SK-N-SH (cell line): ENCODE results near the gene BCL11A. TPM values are rescaled to one million over a fixed set of nuclear protein-coding genes. Genes with fewer than 3 reads are reported as not detected.

Experiments
- CTCF ChIA-PET: fragments of 300-600, 350-600 bp; formaldehyde crosslinking; extraction: SDS; loops from one replicate; lab custom pipeline; 2021; lab: Yijun Ruan, JAX
- POLR2A ChIA-PET: fragments of 350-600 bp; sonication (Branson Sonifier 250); formaldehyde crosslinking; extraction: SDS; loops from one replicate; lab custom pipeline; 2020; ENCODE audit warnings: antibody characterized with exemption, inconsistent platforms; lab: Yijun Ruan, JAX
- DNase-seq: peaks from one replicate; pipeline ENCODE4 v3.0.0; 2012
- H2AFZ ChIP-seq: fragments of 200-600 bp; sonication (generic); 2 replicates; pipeline ENCODE4 v1.8.1; 2016; ENCODE audit warnings: antibody characterized with exemption, mild to moderate bottlenecking, low read depth
- H3F3A ChIP-seq: fragments of 200-600 bp; sonication (generic); replicated peaks from 2 replicates; pipeline ENCODE3; 2016; ENCODE audit warnings: antibody characterized with exemption, mild to moderate bottlenecking; ENCODE audit not compliant: insufficient read depth
- H3K27ac ChIP-seq, 2 experiments: fragments of 200-500 bp in 1 of 2; fragments of 200-600 bp in 1 of 2; sonication (Bioruptor generic) in 1 of 2; sonication (generic), shearing (Covaris generic) in 1 of 2; 2 replicates each; pipeline versions ENCODE4 v1.5.1 to v1.6.1; 2014 to 2016; ENCODE audit warnings: low read depth in 2 of 2, inconsistent platforms in 1 of 2, low read length in 1 of 2, mild to moderate bottlenecking in 1 of 2, mixed read lengths in 1 of 2
- H3K27me3 ChIP-seq: fragments of 200-600 bp; sonication (generic), shearing (Covaris generic); 2 replicates; pipeline ENCODE4 v1.6.1; 2016; ENCODE audit warnings: mixed run types; ENCODE audit not compliant: insufficient read depth
- H3K36me3 ChIP-seq, 2 experiments: fragments of 200-500 bp in 1 of 2; fragments of 200-600 bp in 1 of 2; sonication (Bioruptor generic) in 1 of 2; sonication (generic) in 1 of 2; replicated peaks in 1 of 2; 2 replicates each; pipeline versions ENCODE3 to v1.5.1; 2014 to 2016; ENCODE audit warnings: low read length in 1 of 2, mild to moderate bottlenecking in 1 of 2; ENCODE audit not compliant: insufficient read depth in 2 of 2, control insufficient read depth in 1 of 2
- H3K4me1 ChIP-seq, 2 experiments: fragments of 200-500 bp in 1 of 2; fragments of 200-600 bp in 1 of 2; sonication (Bioruptor generic) in 1 of 2; sonication (generic), shearing (Covaris generic) in 1 of 2; 2 replicates each; pipeline versions ENCODE4 v1.5.1 to v1.6.1; 2014 to 2016; ENCODE audit warnings: low read depth in 1 of 2, low read length in 1 of 2, mixed run types in 1 of 2; ENCODE audit not compliant: insufficient read depth in 2 of 2, control insufficient read depth in 1 of 2
- H3K4me2 ChIP-seq: fragments of 200-600 bp; sonication (generic), shearing (Covaris generic); 2 replicates; pipeline ENCODE4 v1.6.1; 2017; ENCODE audit warnings: mixed run types
- H3K4me3 ChIP-seq, 2 experiments: fragments of 200-500 bp in 1 of 2; fragments of 200-600 bp in 1 of 2; sonication (Bioruptor generic) in 1 of 2; sonication (generic), shearing (Covaris generic) in 1 of 2; 2 replicates each; pipeline versions ENCODE4 v1.5.1 to v1.8.1; 2014 to 2016; ENCODE audit warnings: low read depth in 2 of 2, inconsistent platforms in 1 of 2, low read length in 1 of 2, mild to moderate bottlenecking in 1 of 2, mixed read lengths in 1 of 2, moderate library complexity in 1 of 2
- H3K79me2 ChIP-seq: fragments of 200-600 bp; sonication (generic); 2 replicates; pipeline ENCODE4 v1.8.1; 2017; ENCODE audit warnings: mild to moderate bottlenecking; ENCODE audit not compliant: insufficient read depth
- H3K9ac ChIP-seq: fragments of 200-600 bp; sonication (generic); 2 replicates; pipeline ENCODE4 v1.6.1; 2017; ENCODE audit warnings: mixed run types
- H3K9me2 ChIP-seq: fragments of 200-600 bp; sonication (generic); 2 replicates; pipeline ENCODE4 v1.6.1; 2017; ENCODE audit warnings: mixed run types
- H3K9me3 ChIP-seq: fragments of 200-600 bp; sonication (generic); 2 replicates; pipeline ENCODE4 v1.6.1; 2017; ENCODE audit warnings: mixed run types, mild to moderate bottlenecking, moderate library complexity
- H4K20me1 ChIP-seq: fragments of 200-600 bp; sonication (generic); 2 replicates; pipeline ENCODE4 v1.6.1; 2017; ENCODE audit warnings: mild to moderate bottlenecking, mixed run types; ENCODE audit not compliant: insufficient read depth
- FOXM1 ChIP-seq: IDR thresholded peaks from 2 replicates; pipeline ENCODE4 v1.4.0; 2012; ENCODE audit warnings: low read depth, mild to moderate bottlenecking
- GATA2 ChIP-seq: sonication (generic); formaldehyde crosslinking; IDR thresholded peaks from 2 replicates; pipeline ENCODE4 v1.5.0; 2020; ENCODE audit warnings: mild to moderate bottlenecking, missing genetic modification reagents
- MXI1 ChIP-seq: IDR thresholded peaks from 2 replicates; pipeline ENCODE4 v1.6.1; 2012; ENCODE audit warnings: mild to moderate bottlenecking, low read depth, low read length, improper control_type of control experiment
- RAD21 ChIP-seq: IDR thresholded peaks from 2 replicates; pipeline ENCODE4 v1.6.1; 2012; ENCODE audit warnings: mild to moderate bottlenecking, low read length
- RXRA ChIP-seq: IDR thresholded peaks from 2 replicates; pipeline ENCODE4 v1.4.0; 2012; ENCODE audit warnings: low read depth, mild to moderate bottlenecking, borderline replicate concordance
- YY1 ChIP-seq: IDR thresholded peaks from 2 replicates; pipeline ENCODE4 v1.4.0; 2012; ENCODE audit warnings: low read depth, mild to moderate bottlenecking
- WGBS: methylation state at CpG from one replicate; pipeline ENCODE4 v1.1.6; 2017; ENCODE audit warnings: low lambda C conversion rate; 5-methylcytosine and 5-hydroxymethylcytosine counted together
- polyA plus RNA-seq, 3 experiments: library from polyadenylated mRNA; depleted of rRNA; stranded (reverse); fragments of >200 nt; gene quantifications; 2 replicates each; pipeline ENCODE4 v1.2.3, GENCODE V29; 2012
- TF ChIP-seq, protein P1 (sequence below): IDR thresholded peaks from 2 replicates; pipeline ENCODE4 v1.4.0; 2012; ENCODE audit warnings: low read depth, borderline replicate concordance
- TF ChIP-seq, protein P2 (sequence below): fragments of 150-350 bp; IDR thresholded peaks from 2 replicates; pipeline ENCODE4 v1.6.1; 2017; ENCODE audit warnings: antibody characterized with exemption, low read length, low read depth, borderline replicate concordance
- TF ChIP-seq, protein P3 (sequence below): IDR thresholded peaks from 2 replicates; pipeline ENCODE4; 2012
- TF ChIP-seq, protein P4 (sequence below): IDR thresholded peaks from 2 replicates; pipeline ENCODE4 v1.6.1; 2012; ENCODE audit warnings: mild to moderate bottlenecking, low read depth, low read length, moderate library complexity

Gene BCL11A
- polyA plus RNA-seq, 1 of the 3 experiments (the other 2 are of a cell fraction): 1.9 TPM

DNA sequence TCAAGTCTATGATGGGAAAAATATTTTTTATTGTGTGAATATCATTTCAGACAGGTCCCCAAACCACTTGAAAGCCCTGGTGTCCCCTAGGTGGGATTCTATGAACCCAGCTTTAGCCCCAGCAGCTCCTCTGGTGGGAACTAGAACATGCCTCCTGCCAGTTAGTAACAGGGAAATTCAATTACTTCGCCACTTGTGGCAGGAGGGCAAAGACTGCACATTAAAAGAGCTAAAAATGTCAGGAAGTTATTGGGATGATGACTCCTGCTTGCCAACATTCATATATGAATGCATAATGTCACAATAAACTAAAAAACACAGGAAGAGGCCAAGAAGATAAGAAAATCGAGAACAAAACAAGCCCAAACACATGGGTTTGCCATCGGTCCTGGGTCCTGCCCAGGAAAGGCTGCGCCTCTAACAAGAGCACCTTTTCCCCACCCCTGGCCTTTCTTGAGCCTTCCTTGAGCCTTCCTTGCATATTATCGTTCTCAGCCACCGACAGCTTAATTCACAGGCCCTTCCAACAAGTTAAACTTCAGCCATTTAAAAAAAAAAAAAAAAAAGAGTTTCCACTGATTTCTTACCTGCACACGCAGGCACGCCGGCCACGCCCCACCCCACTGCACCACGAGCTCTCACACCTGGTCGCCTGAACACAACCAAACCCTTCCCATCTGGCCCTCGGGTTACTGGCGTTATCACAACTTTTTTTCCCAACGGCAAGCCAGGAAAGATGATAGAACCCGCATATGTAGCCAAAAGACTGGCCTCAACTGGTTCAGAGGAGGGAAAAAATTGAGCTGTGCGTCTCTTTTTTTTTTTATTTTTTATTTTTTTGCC is 23.4 kb downstream of the BCL11A start (continued):
- TF ChIP-seq RXRA: no peak
- TF ChIP-seq, protein P1, sequence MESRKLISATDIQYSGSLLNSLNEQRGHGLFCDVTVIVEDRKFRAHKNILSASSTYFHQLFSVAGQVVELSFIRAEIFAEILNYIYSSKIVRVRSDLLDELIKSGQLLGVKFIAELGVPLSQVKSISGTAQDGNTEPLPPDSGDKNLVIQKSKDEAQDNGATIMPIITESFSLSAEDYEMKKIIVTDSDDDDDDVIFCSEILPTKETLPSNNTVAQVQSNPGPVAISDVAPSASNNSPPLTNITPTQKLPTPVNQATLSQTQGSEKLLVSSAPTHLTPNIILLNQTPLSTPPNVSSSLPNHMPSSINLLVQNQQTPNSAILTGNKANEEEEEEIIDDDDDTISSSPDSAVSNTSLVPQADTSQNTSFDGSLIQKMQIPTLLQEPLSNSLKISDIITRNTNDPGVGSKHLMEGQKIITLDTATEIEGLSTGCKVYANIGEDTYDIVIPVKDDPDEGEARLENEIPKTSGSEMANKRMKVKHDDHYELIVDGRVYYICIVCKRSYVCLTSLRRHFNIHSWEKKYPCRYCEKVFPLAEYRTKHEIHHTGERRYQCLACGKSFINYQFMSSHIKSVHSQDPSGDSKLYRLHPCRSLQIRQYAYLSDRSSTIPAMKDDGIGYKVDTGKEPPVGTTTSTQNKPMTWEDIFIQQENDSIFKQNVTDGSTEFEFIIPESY: no peak

DNA sequence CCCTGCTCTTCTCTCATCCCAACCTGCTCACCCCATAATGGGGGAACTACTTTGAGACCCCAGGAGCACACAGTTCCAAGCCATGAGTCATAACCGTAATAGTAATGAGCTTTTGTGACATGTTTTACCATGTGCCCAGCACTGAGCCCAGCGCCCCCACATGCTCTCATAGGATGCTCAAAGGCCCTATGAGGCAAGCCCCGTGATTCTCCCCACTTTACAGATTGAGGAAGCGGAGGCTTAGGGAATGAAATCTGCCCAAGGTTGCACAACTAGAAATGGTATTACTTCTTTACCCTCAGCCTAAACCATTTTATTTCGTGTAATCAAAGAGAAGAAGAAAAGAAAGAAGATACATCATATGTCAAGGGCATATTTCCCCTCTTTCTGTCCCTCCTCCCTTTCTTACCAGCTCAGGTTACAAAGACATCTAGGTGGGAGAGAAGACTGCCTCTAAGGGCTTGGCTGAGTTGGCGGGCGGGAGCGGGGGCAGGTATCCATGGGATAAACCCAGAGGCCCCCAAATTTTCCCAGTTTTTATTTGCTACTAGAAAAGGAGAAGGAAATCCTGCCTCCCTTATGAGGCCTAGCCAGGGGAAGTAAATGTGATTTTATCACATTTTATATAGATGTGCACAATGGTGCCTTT is 24.2 kb downstream of the BCL11A start:
- CTCF ChIA-PET: interaction anchor here (1.2 to 2.5 kb wide), 4 partner anchors 20 to 52 kb away, joined by 3 to 9 read pairs (median 9); no protein-coding TSS in a partner anchor
- H4K20me1 ChIP-seq: no peaks in the 10 kb centered on the region

DNA sequence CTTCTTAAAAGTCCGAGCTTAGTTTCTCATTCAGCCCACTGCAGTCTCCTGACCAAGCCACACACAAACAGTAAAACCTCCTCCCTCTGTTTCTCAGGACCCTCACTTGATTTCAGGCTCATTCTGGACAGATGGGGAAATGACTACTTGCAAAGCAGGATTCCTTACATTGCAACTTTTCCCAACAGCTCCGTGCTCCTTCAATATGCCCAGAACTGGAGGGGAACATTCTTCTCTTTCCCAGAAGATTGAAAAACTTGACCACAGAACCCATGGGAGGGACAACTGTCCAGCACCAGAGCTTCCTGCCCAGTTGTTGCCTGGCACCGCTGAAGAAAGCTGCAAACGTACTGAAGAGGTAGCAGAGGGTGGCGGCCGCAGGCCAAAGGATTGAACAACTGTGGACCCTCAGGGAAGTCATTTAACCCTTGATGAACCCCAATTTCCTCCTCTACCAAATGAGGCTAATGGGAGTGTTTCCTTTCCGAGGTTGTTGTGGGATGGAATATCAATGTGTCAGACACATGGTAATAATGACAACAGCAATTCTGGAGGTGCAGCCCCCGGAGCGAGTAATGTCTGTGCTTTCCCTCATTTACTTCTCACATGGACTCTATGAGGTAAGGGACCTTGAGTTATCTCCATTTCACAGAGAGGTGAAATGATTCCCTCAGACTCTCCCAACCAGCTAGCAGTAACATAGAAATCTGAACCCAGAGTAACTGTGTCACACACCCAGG is 25.0 kb downstream of the BCL11A start:
- Histone ChIP-seq H3K4me3 (no peak overlapping the region), H3K9me3 (no peaks in the 10 kb centered on the region), H3K27ac (no peak overlapping the region), H2AFZ (no peak overlapping the region), H3K36me3 (no peaks in the 10 kb centered on the region), H3K4me1 (peaks cover 14 to 23% of the 10 kb centered on the region in 2 experiments), H3F3A (no peaks in the 10 kb centered on the region), H3K27me3 (no peaks in the 10 kb centered on the region), H3K4me2 (no peak overlapping the region), H3K9ac (no peak overlapping the region), H4K20me1 (no peaks in the 10 kb centered on the region), H3K9me2 (no peaks in the 10 kb centered on the region), H3K79me2 (peaks cover 31% of the 10 kb centered on the region; the same call in 1 of the 2 replicates)
- 82% methylated on average over 9 of the region's 9 CpGs for WGBS
- POLR2A ChIA-PET: no interaction called here
- CTCF ChIA-PET: interaction anchor here (0.6 to 2.5 kb wide), 4 partner anchors 10 to 53 kb away, joined by 3 to 9 read pairs (median 6); no protein-coding TSS in a partner anchor
- DNase-seq: no peak
- TF ChIP-seq, protein P2, sequence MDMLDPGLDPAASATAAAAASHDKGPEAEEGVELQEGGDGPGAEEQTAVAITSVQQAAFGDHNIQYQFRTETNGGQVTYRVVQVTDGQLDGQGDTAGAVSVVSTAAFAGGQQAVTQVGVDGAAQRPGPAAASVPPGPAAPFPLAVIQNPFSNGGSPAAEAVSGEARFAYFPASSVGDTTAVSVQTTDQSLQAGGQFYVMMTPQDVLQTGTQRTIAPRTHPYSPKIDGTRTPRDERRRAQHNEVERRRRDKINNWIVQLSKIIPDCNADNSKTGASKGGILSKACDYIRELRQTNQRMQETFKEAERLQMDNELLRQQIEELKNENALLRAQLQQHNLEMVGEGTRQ: no peak
- TF ChIP-seq FOXM1: no peak
- no peak for TF ChIP-seq MXI1
- TF ChIP-seq, protein P1: no peak
- TF ChIP-seq, protein P3, sequence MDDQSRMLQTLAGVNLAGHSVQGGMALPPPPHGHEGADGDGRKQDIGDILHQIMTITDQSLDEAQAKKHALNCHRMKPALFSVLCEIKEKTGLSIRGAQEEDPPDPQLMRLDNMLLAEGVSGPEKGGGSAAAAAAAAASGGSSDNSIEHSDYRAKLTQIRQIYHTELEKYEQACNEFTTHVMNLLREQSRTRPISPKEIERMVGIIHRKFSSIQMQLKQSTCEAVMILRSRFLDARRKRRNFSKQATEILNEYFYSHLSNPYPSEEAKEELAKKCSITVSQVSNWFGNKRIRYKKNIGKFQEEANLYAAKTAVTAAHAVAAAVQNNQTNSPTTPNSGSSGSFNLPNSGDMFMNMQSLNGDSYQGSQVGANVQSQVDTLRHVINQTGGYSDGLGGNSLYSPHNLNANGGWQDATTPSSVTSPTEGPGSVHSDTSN: no peak
- TF ChIP-seq YY1: no peak
- TF ChIP-seq, protein P4, sequence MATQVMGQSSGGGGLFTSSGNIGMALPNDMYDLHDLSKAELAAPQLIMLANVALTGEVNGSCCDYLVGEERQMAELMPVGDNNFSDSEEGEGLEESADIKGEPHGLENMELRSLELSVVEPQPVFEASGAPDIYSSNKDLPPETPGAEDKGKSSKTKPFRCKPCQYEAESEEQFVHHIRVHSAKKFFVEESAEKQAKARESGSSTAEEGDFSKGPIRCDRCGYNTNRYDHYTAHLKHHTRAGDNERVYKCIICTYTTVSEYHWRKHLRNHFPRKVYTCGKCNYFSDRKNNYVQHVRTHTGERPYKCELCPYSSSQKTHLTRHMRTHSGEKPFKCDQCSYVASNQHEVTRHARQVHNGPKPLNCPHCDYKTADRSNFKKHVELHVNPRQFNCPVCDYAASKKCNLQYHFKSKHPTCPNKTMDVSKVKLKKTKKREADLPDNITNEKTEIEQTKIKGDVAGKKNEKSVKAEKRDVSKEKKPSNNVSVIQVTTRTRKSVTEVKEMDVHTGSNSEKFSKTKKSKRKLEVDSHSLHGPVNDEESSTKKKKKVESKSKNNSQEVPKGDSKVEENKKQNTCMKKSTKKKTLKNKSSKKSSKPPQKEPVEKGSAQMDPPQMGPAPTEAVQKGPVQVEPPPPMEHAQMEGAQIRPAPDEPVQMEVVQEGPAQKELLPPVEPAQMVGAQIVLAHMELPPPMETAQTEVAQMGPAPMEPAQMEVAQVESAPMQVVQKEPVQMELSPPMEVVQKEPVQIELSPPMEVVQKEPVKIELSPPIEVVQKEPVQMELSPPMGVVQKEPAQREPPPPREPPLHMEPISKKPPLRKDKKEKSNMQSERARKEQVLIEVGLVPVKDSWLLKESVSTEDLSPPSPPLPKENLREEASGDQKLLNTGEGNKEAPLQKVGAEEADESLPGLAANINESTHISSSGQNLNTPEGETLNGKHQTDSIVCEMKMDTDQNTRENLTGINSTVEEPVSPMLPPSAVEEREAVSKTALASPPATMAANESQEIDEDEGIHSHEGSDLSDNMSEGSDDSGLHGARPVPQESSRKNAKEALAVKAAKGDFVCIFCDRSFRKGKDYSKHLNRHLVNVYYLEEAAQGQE: no peak

More for the DNA sequence above, 24.2 kb downstream of the BCL11A start:
- no peak for DNase-seq
- POLR2A ChIA-PET: no interaction called here
- H3K4me3 ChIP-seq: no peak overlapping the region
- no peaks in the 10 kb centered on the region for H3K9me2 ChIP-seq
- H3K79me2 ChIP-seq: peaks cover 31% of the 10 kb centered on the region; the same call in 1 of the 2 replicates
- H3K27me3 ChIP-seq: no peaks in the 10 kb centered on the region
- H2AFZ ChIP-seq: no peak overlapping the region
- WGBS: 83% methylated on average over 8 of the region's 8 CpGs
- no peak overlapping the region for H3K27ac ChIP-seq
- H3K36me3 ChIP-seq: no peaks in the 10 kb centered on the region
- H3K4me2 ChIP-seq: 0 out of 2 replicates have a peak overlapping the region, but pooled peaks have one; percentile 59
- H3K9ac ChIP-seq: no peak overlapping the region
- TF ChIP-seq GATA2: no peak
- TF ChIP-seq RAD21: no peak
- H3K9me3 ChIP-seq: no peaks in the 10 kb centered on the region
- H3K4me1 ChIP-seq: peaks cover 21 to 23% of the 10 kb centered on the region in 2 experiments
- no peaks in the 10 kb centered on the region for H3F3A ChIP-seq
